ENCODE results near the gene PLEKHG4.

The PLEKHG4 gene

GRCh38 chr16:67279296-67280089, at the start of gene PLEKHG4:
Gene PLEKHG4 (plus strand): TSS chr16:67279532. CDS start chr16:67280045, 513 bp downstream.
- Histone ChIP-seq H3K36me3 (ENCODE audit: insufficient read depth, low read length) (peaks cover 16% of the 10 kb centered on the region; the same call in 1 of the 2 replicates), H3K27me3 (ENCODE audit: insufficient read depth, low read length) (no peaks in the 10 kb centered on the region), H3K4me1 (ENCODE audit: control insufficient read depth, insufficient read depth, low read length, unreplicated experiment) (peaks cover 35% of the 10 kb centered on the region), H3K27ac (ENCODE audit: low read depth, low read length) (peak within 1 kb of the TSS; percentile 95), H3K4me3 (ENCODE audit: low read depth, low read length) (peak within 1 kb of the TSS; percentile 85), H2AFZ (ENCODE audit: low read length, unreplicated experiment) (peak within 1 kb of the TSS; percentile 90), H3K79me2 (ENCODE audit: control insufficient read depth, insufficient read depth, low read length, unreplicated experiment) (peaks cover 26% of the 10 kb centered on the region)

- Histone ChIP-seq H3K4me1 (ENCODE audit: control insufficient read depth, insufficient read depth, low read length, unreplicated experiment) (peaks cover 20% of the 10 kb centered on the region), H3K27me3 (ENCODE audit: insufficient read depth, low read length) (no peaks in the 10 kb centered on the region), H3K27ac (ENCODE audit: low read depth, low read length) (no peak overlapping the region), H3K4me3 (ENCODE audit: low read depth, low read length) (no peak overlapping the region), H2AFZ (ENCODE audit: low read length, unreplicated experiment) (no peak overlapping the region), H3K79me2 (ENCODE audit: control insufficient read depth, insufficient read depth, low read length, unreplicated experiment) (peaks cover 28% of the 10 kb centered on the region), H3K36me3 (ENCODE audit: insufficient read depth, low read length) (peaks cover 19% of the 10 kb centered on the region; the same call in 1 of the 2 replicates)
These were observed 49.2 kb upstream of the PLEKHG4 start for GRCh38 chr16:67229906-67230808.

- peaks cover 20% of the 10 kb centered on the region for H3K79me2 ChIP-seq (ENCODE audit: control insufficient read depth, insufficient read depth, low read length, unreplicated experiment)
- no peak overlapping the region for H2AFZ ChIP-seq (ENCODE audit: low read length, unreplicated experiment)
- H3K4me3 ChIP-seq (ENCODE audit: low read depth, low read length), result no peak overlapping the region
- peaks cover 12% of the 10 kb centered on the region for H3K4me1 ChIP-seq (ENCODE audit: control insufficient read depth, insufficient read depth, low read length, unreplicated experiment)
- peaks cover 23% of the 10 kb centered on the region; the same call in 1 of the 2 replicates for H3K36me3 ChIP-seq (ENCODE audit: insufficient read depth, low read length)
- no peak overlapping the region for H3K27ac ChIP-seq (ENCODE audit: low read depth, low read length)
- no peaks in the 10 kb centered on the region for H3K27me3 ChIP-seq (ENCODE audit: insufficient read depth, low read length)
These were observed 48.3 kb upstream of the PLEKHG4 start for GRCh38 chr16:67230809-67231660.

- Histone ChIP-seq H3K27me3 (ENCODE audit: insufficient read depth, low read length) (no peaks in the 10 kb centered on the region), H3K27ac (ENCODE audit: low read depth, low read length) (no peak overlapping the region), H3K4me3 (ENCODE audit: low read depth, low read length) (no peak overlapping the region), H3K36me3 (ENCODE audit: insufficient read depth, low read length) (peaks cover 42% of the 10 kb centered on the region; the same call in 1 of the 2 replicates), H2AFZ (ENCODE audit: low read length, unreplicated experiment) (no peak overlapping the region), H3K79me2 (ENCODE audit: control insufficient read depth, insufficient read depth, low read length, unreplicated experiment) (peaks cover 6% of the 10 kb centered on the region), H3K4me1 (ENCODE audit: control insufficient read depth, insufficient read depth, low read length, unreplicated experiment) (no peaks in the 10 kb centered on the region)
These were observed 45.7 kb upstream of the PLEKHG4 start for GRCh38 chr16:67233596-67233995.

- Histone ChIP-seq H3K79me2 (ENCODE audit: control insufficient read depth, insufficient read depth, low read length, unreplicated experiment) (peaks cover 12% of the 10 kb centered on the region), H3K4me1 (ENCODE audit: control insufficient read depth, insufficient read depth, low read length, unreplicated experiment) (no peaks in the 10 kb centered on the region), H3K4me3 (ENCODE audit: low read depth, low read length) (no peak overlapping the region), H3K27ac (ENCODE audit: low read depth, low read length) (no peak overlapping the region), H3K36me3 (ENCODE audit: insufficient read depth, low read length) (peaks cover 43% of the 10 kb centered on the region; the same call in 1 of the 2 replicates), H2AFZ (ENCODE audit: low read length, unreplicated experiment) (no peak overlapping the region), H3K27me3 (ENCODE audit: insufficient read depth, low read length) (no peaks in the 10 kb centered on the region)
These were observed 45.1 kb upstream of the PLEKHG4 start for GRCh38 chr16:67234180-67234597.

- Histone ChIP-seq H3K4me3 (ENCODE audit: low read depth, low read length) (no peak overlapping the region), H3K27me3 (ENCODE audit: insufficient read depth, low read length) (no peaks in the 10 kb centered on the region), H3K36me3 (ENCODE audit: insufficient read depth, low read length) (peaks cover 39% of the 10 kb centered on the region; the same call in 1 of the 2 replicates), H2AFZ (ENCODE audit: low read length, unreplicated experiment) (no peak overlapping the region), H3K4me1 (ENCODE audit: control insufficient read depth, insufficient read depth, low read length, unreplicated experiment) (peaks cover 16% of the 10 kb centered on the region), H3K79me2 (ENCODE audit: control insufficient read depth, insufficient read depth, low read length, unreplicated experiment) (peaks cover 21% of the 10 kb centered on the region), H3K27ac (ENCODE audit: low read depth, low read length) (no peak overlapping the region)
These were observed 43.3 kb upstream of the PLEKHG4 start for GRCh38 chr16:67235816-67236562.

GRCh38 chr16:67236563-67237395, 42.6 kb upstream of the PLEKHG4 start:
- Histone ChIP-seq H3K79me2 (ENCODE audit: control insufficient read depth, insufficient read depth, low read length, unreplicated experiment) (peaks cover 19% of the 10 kb centered on the region), H3K4me1 (ENCODE audit: control insufficient read depth, insufficient read depth, low read length, unreplicated experiment) (peaks cover 23% of the 10 kb centered on the region), H2AFZ (ENCODE audit: low read length, unreplicated experiment) (no peak overlapping the region), H3K27me3 (ENCODE audit: insufficient read depth, low read length) (no peaks in the 10 kb centered on the region), H3K36me3 (ENCODE audit: insufficient read depth, low read length) (peaks cover 32% of the 10 kb centered on the region; the same call in 1 of the 2 replicates), H3K27ac (ENCODE audit: low read depth, low read length) (no peak overlapping the region), H3K4me3 (ENCODE audit: low read depth, low read length) (no peak overlapping the region)

- no peak overlapping the region for H3K4me3 ChIP-seq (ENCODE audit: low read depth, low read length)
- H3K36me3 ChIP-seq (ENCODE audit: insufficient read depth, low read length), result peaks cover 31% of the 10 kb centered on the region; the same call in 1 of the 2 replicates
- H3K27ac ChIP-seq (ENCODE audit: low read depth, low read length), result no peak overlapping the region
- no peaks in the 10 kb centered on the region for H3K27me3 ChIP-seq (ENCODE audit: insufficient read depth, low read length)
- H2AFZ ChIP-seq (ENCODE audit: low read length, unreplicated experiment), result no peak overlapping the region
- H3K4me1 ChIP-seq (ENCODE audit: control insufficient read depth, insufficient read depth, low read length, unreplicated experiment), result peaks cover 32% of the 10 kb centered on the region
- peaks cover 27% of the 10 kb centered on the region for H3K79me2 ChIP-seq (ENCODE audit: control insufficient read depth, insufficient read depth, low read length, unreplicated experiment)
These were observed 41.7 kb upstream of the PLEKHG4 start for GRCh38 chr16:67237396-67238277.

Measured in ACC112 (cell line).